GM19193 (cell line): Measurements from ENCODE around the gene FGGY.

Experiments
- POLR2A ChIP-seq: IDR thresholded peaks from 4 replicates; pipeline ENCODE4 v1.6.1; 2011; ENCODE audit not compliant: insufficient read depth, insufficient read length; ENCODE audit errors: extremely low read depth

FGGY gene

GRCh38 chr1:59699227-59699847 is 402.4 kb downstream of the FGGY start:
- no peak for TF ChIP-seq POLR2A

- no peak for TF ChIP-seq POLR2A
Observed at GRCh38 chr1:59701376-59701775, 404.5 kb downstream of the FGGY start.

- no peak for TF ChIP-seq POLR2A
Observed at GRCh38 chr1:59703226-59703917, 406.5 kb downstream of the FGGY start.

- no peak for TF ChIP-seq POLR2A
Observed at GRCh38 chr1:59703918-59704378, 407.1 kb downstream of the FGGY start.

- no peak for TF ChIP-seq POLR2A
Observed at GRCh38 chr1:59704716-59705115, 407.8 kb downstream of the FGGY start.

- TF ChIP-seq POLR2A = no peak
Observed at GRCh38 chr1:59705466-59706302, 408.8 kb downstream of the FGGY start.

GRCh38 chr1:59706303-59706599 is 409.4 kb downstream of the FGGY start:
- TF ChIP-seq POLR2A = no peak

GRCh38 chr1:59707178-59707791 is 410.4 kb downstream of the FGGY start:
- no peak for TF ChIP-seq POLR2A

GRCh38 chr1:59709333-59709732 is 412.4 kb downstream of the FGGY start:
- no peak for TF ChIP-seq POLR2A

GRCh38 chr1:59714219-59714618 is 417.3 kb downstream of the FGGY start:
- TF ChIP-seq POLR2A = no peak

- no peak for TF ChIP-seq POLR2A
Observed at GRCh38 chr1:59714966-59715365, 418.1 kb downstream of the FGGY start.

GRCh38 chr1:59716832-59717231 is 419.9 kb downstream of the FGGY start:
- no peak for TF ChIP-seq POLR2A

GRCh38 chr1:59718064-59718988 is 421.4 kb downstream of the FGGY start:
- no peak for TF ChIP-seq POLR2A

GRCh38 chr1:59718989-59719360 is 422.1 kb downstream of the FGGY start:
- TF ChIP-seq POLR2A = no peak
